NCI-H345 (cell line): ENCODE data around the gene ZNF700.
"Not testable (repeated sequence)": the region's sequence is repeated elsewhere in the genome, so short reads cannot be mapped to it uniquely, and the experiment has no call there.

Experiments
- DNase-seq: peaks from one replicate; lab custom pipeline; 2025; lab: John Stamatoyannopoulos, UW

Gene ZNF700

GRCh38 chr19:11941361-11941887 is 16.5 kb downstream of the ZNF700 start:
- DNase-seq: not testable (repeated sequence)

GRCh38 chr19:11942008-11942842 is 17.3 kb downstream of the ZNF700 start:
- no peak for DNase-seq

GRCh38 chr19:11942843-11943108 is 17.9 kb downstream of the ZNF700 start:
- DNase-seq: no peak

GRCh38 chr19:11944656-11945055 is 19.7 kb downstream of the ZNF700 start:
- DNase-seq: no peak

- DNase-seq: no peak
Measured at GRCh38 chr19:11948646-11949045, 23.7 kb downstream of the ZNF700 start.

GRCh38 chr19:11949201-11949600 is 24.3 kb downstream of the ZNF700 start:
- DNase-seq: no peak

GRCh38 chr19:11949614-11950080 is 24.7 kb downstream of the ZNF700 start:
- not testable (repeated sequence) for DNase-seq

- no peak for DNase-seq
Measured at GRCh38 chr19:11950312-11950711, 25.4 kb downstream of the ZNF700 start.

- DNase-seq: peak; percentile 15
Measured at GRCh38 chr19:11963566-11964355, 38.9 kb downstream of the ZNF700 start.

- DNase-seq: no peak
Measured at GRCh38 chr19:11964496-11964857, 39.6 kb downstream of the ZNF700 start.

GRCh38 chr19:11964858-11965645 is 40.1 kb downstream of the ZNF700 start, which contains the start of gene ZNF763:
Gene ZNF763, plus strand, starts transcription at chr19:11965040. Its CDS starts 169 bp downstream, at chr19:11965209.
- peak; percentile 36 for DNase-seq

GRCh38 chr19:11970174-11970573 is 45.3 kb downstream of the ZNF700 start:
- no peak for DNase-seq

- no peak for DNase-seq
Measured at GRCh38 chr19:11971041-11971440, 46.1 kb downstream of the ZNF700 start.

GRCh38 chr19:11973019-11973810 is 48.3 kb downstream of the ZNF700 start:
- no peak for DNase-seq

GRCh38 chr19:11978492-11979100 is 53.7 kb downstream of the ZNF700 start:
- no peak for DNase-seq

GRCh38 chr19:11979527-11979926 is 54.6 kb downstream of the ZNF700 start:
- DNase-seq: no peak

GRCh38 chr19:11982526-11982925 is 57.6 kb downstream of the ZNF700 start:
- DNase-seq: no peak

- no peak for DNase-seq
Measured at GRCh38 chr19:11984986-11985385, 60.1 kb downstream of the ZNF700 start.

- DNase-seq: no peak
Measured at GRCh38 chr19:11986754-11987153, 61.8 kb downstream of the ZNF700 start.

GRCh38 chr19:11987405-11988281 is 62.7 kb downstream of the ZNF700 start:
- DNase-seq: peak; percentile 73
